Stimulated activated CD8-positive, alpha-beta memory T cell treated with anti-CD3 and anti-CD28 coated beads, Interleukin-4, amount 100 ng/mL, for 4 hours (primary cell): ENCODE data around the gene PPIB.

Source experiments
- DNase-seq, 2 donors: peaks; one replicate each; pipeline ENCODE4 v3.0.0-alpha.2; 2020; ENCODE audit warnings: low read depth in 2 of 2, low spot score in 1 of 2

PPIB gene

DNA sequence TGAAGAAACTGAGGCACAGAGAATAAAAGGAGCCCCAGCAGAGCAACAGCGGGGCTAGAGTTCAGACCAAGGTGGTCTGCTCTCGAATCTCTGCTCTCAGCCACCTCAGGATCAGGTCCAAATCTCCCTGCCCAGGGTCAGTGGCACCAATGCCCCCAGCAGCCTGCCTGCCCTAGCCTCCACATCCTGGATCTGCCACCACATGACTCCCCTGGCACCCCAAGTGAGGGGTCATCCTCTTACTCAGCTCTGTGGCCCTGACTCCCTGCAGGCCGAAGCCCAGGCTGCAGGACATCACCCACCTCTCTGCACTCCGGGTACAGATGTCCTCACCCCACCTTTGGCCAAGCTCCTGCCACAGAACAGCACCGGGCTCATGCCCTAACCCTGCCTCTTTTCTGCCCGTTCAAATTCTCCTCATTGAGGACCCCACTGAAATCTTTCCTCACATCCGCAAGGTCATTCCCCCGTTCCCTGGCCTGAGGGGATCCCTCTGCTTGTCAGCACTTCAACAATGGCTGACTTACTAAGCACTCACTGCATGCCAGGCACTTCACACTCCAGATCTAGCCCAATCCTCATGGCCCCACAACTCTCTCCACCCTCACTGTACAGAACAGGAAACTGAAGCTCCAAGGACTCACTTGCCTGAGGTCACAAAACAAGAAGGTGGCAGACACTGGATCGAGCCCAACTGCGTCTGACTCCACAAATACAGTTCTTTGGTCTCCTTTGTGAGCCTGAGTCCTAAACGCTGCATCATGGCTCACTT lies 4.3 kb downstream of the PPIB start:
- no peak for DNase-seq

DNA sequence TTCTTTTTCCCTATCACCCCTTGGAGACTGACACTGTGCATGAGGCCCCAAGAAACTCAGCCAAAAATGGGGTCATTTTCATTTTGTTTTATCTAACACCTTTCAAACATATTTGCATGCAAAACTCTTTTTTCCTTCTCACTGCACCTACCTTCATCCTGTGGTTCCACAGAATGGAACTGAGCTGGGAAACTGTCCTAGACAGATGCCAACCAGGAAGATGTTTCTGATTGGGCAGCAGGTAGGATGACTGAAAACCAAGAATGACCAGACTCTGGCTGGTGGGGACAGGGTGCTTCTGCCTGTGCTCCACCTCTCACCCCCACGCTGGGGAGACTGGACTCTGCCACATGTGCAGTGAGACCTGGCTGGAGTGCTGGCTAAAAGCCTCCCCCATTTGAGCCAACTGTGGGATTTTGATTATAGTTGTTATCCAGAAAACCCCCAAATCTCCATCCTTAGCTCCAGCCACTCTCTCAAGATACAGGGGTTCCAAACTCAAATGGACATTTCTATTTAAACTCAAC lies 5.2 kb downstream of the PPIB start:
- no peak for DNase-seq

DNA sequence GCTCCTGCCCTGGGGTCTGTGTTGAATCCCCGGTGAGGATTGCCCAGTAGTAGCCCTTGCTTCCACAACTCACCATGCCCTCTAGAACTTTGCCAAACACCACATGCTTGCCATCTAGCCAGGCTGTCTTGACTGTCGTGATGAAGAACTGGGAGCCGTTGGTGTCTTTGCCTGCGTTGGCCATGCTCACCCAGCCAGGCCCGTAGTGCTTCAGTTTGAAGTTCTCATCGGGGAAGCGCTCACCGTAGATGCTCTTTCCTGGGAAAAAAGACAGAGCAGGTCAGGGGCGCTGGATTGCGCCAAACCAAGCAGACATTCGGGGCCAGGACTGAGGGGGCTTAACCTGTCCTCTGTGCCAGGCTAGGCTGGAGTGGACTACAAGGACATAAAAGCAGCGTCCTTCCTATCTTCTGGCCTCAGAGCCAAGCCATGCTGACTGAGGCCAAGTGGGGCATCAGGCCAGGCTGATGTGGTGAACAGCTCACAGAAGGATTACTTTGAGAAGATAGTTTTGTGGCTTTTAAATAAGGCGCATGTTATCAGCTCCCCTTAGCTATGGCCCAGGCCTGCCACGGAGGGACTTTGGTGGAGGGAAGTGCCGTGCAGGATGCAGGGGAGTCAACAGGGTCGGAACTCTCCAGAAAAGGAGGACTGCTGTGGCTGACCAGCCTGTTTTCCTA lies 6.0 kb downstream of the PPIB start:
- no peak for DNase-seq

DNA sequence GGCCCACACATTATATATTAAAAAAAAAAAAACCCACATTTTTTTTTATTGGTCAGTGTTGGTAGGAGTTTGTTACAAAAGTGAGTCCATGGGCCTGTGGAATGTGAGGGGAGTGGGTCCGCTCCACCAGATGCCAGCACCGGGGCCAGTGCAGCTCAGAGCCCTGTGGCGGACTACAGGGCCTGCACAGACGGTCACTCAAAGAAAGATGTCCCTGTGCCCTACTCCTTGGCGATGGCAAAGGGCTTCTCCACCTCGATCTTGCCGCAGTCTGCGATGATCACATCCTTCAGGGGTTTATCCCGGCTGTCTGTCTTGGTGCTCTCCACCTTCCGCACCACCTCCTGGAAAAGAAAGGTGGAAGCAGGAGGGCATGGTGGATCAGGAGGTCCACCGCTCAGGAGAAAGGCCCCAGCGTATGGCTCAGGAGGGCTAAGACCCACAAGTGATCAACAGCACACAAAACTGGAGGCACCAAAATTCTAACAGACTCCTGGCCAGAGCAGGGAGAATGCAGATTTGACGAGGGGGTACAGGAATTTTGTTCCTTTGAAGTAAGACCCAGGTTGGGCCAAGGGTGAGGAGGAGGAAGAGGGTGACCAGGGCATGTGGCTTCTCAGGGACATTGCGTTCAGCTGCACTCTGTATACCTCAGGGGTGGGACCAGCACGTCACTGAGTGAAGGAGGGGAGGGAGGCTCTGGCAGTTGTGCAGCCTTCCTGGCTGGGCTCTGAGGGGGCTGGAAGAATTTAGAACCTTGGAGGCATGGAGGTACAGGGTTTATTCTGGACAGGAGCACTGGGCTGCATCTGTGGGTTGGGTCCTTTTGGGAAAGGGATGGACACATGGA lies 6.8 kb downstream of the PPIB start:
- no peak for DNase-seq

DNA sequence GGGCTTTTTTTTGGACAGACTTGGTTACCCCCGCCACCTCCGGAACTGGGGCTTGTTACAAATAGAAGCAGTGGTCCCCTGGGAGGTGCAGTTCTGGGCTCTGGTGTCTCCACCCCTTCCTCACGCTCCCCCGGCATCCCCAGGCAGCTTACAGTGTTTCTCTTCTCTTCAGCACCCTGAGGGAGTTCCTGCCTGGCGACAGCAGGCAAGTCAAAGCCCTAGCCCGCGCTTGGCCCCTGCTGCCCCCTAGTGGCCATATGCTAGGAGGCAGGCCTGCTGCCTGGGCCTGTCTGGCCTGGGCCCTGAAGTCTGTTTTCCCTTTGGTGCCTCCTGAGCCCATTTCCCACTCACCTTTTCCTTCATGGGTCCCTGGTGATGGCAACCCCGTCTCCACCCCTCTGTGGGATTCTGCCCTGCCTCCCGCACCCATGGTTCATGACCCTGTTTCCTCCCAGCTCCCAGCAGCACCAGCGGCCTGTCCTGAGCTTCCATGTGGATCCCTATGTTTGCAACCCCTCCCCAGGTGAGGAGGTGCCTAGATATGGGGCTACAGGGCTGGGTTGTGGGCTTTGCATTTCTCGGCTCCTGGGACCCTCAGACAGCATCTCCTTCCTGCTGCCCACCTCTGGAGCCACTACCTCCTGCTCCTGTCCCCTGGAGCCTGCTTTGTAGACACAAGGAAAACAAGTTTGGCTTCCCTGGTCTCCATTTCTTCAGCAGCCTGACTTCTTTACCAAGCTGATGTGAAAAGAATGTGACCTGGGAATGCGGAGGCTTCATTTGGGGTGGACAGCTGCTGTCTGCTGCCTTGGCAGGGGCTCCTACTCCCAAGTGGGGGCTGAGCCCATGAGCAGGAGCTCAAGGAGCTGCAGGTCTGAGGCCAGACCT lies 9.1 kb downstream of the PPIB start:
- peak; percentile 71 to 93 for DNase-seq

DNA sequence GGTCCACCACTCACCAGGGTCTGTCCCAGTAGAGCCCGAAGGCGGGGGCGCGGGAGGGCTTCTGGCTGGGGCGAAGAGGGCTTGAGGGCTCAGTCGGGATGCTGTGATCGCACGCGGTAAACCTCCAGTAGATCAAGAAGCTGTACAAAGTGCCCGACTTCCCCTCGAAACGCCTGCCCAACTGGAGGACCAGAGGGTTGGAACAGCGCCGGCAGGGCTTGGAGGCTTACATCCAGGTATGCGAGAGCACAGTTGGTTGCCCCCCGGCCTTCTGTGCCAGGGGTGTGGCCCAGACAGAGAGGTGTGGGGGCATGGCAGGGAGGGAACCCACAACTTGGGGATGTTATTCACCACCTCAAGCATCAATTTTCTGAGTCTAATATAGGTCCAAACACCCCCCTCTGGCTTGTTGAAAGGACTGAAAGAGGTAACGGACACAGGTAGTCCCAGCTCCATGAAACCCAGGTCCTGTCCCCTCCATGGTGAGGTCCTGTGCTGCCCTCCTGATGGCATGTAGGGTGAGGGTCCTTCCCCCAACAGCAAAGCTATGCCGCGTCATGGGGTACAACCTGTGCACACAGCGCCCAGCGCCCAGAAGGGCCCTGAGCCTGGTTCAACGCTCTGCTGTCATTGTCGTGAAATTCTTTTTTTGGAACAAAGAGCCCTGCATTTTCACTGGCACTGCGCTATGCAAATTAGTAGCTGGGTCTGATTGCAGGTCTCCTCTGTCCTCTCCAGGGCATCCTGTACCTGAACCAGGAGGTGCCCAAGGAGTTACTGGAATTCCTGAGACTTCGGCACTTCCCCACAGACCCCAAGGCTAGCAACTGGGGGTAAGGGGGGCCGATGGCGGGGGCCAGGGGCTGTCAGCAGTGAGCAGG lies 10.1 kb downstream of the PPIB start:
- DNase-seq = no peak

DNA sequence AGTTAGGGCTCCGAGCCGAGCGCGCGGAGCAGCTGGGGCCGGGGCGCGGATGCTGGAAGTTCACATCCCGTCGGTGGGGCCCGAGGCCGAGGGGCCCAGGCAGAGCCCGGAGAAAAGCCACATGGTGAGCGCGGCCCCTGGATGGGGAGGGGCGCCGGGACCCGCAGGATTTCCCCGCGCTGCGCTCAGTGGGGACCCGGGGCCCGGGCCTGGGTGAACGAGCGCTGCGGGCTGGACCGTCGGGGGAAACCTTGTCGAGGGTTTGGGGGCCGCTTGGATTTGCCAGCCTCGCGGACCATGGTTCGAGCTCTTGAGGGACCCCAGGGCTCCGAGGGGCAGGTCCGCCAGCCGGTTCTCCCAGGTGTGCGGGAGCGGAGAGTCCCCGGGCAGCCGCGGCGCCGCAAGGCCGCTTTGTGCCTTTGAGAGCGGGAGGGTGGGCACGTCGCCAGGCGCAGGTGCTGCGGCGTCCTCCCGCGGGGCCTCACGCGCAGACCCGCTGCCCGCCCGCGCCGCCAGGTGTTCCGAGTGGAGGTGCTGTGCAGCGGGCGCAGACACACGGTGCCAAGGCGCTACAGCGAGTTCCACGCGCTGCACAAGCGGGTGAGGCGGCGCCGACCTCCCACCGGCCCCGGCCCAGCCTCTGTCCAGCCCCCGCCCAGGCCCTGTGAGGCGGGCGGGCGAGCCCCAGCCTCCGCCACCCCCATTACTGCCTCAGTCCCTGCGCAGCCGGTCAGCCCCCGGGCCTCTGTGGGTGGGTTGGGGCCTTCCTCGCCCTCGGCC lies 10.9 kb downstream of the PPIB start, which contains the start of gene SNX22:
Gene SNX22, plus strand, starts transcription at position 5 of the 780 bp plus-strand sequence. Its CDS starts 45 bp downstream, at position 50.
- DNase-seq = no peak

DNA sequence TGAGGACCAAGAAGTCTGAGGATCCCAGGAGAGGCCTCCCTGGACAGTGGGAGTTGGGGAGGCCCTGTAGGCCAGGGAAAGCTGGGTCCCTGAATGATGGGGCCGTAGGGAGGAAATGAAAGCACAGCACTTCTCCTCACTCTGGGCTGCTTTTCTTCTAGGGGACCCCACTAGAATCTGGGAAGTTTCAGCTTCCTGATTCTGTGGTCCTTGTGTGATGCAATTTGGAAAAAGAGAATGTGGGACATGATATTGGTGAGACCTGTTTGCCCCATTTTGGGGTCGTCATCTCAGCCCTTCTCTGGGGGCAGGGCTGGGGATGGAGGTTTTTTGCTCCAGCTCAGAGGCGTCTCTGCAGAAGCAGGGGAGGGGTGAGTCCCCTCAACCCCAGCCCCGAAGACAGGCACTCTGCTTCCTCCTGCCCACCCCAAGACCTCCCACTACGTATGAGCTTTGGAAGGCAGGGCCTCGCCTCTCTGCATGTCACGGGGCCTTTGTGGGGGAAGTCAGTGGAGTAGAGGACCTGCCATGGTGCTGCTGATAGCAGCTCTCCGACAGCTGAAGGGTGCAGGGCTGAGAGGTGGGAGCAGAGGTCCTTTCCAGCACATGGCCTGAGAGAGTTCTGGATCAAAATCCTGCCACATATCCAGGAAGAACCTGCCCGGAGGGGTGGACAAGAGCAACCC lies 12.8 kb downstream of the PPIB start:
- DNase-seq = no peak

DNA sequence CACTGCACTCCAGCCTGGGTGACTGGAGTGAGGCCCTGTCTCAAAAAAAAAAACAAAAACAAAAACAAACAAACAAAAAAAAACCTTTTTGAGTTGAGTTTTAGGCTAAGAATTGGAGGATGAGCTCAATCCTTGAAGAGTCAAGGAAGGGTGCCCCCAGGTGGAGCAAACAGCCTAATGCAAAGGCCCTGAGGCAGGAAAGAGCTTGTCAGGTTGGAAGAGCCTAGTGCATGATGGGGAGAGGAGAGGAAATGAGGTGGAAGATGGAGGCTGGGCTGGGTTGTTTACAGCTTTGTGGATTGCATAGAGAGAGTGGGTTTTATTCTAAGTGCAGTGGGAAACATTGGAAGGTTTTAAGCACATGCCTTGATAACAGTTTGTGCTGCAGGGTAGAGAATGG lies 13.4 kb downstream of the PPIB start:
- no peak for DNase-seq

DNA sequence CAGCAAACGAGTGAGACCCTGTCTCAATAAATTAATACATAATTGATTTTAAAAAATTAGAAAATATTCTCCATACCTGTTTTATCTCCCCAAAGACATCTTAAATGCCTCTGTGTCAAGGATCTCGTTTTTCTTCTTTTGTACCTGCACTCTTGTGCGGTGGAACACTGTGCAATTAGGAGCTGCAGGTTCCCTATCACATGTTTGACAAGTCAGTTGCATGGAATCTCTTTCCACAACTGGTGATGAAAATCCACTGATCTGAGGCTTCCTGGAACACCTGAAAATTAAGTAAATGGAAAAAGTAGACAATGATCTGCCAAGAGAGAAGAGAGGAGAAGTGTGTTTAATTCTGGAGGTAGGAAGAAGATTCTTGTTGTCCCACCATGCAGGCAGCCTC lies 14.2 kb downstream of the PPIB start:
- DNase-seq = no peak

DNA sequence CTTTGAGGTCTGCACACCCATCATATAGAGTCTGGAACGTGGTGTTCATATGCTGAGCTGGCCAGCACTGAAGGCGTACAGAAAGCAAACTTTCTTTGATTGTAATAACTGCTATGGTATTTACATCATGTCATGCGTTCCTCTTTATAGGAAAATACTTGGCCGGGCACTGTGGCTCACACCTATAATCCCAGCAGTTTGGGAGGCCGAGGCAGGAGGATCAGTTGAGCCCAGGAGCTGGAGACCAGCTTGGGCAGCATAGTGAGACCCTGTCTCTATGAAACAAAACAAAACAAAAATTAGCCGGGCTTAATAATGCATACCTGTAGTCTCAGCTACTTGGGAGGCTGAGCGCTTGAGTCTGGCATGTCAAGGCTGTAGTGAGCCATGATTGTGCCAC lies 14.7 kb downstream of the PPIB start:
- DNase-seq = no peak

DNA sequence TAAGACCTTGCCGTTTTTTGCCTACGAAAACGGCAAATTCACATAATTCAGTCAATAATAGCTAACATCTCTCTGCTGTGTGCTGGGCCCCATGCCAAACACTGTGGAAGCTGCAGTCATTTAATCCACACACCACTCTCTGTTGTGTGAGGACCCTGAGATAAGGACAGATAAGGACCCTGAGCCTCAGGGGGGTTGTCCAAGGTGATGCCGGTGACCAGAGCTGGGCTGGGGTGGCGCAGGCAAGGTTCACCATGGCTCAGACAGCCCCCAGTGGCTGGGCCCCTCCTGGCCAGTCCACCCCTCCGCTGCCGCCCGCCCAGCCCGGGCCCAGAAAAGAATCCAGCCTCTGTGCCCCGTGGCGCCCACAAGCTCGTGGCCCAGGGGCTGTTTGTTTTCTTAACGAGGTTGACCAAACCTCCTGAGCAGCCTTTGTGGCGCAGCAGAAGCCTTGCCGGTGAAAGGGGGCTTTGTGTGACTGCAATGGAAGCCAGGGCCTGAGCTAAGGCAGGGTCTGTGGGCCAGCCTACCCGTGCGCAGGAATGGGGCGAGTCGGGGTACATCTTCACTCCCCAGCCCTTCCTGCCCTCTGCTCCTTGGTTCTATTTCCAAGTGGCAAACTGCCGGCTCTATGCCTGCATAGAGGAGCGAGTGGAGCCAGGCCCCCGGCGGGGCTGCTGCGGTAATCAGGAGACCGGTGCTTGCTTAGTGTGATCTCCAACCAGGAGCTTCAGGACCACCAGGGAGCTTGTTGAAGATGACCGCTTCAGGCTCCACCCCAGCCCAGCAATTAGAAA lies 15.7 kb downstream of the PPIB start:
- DNase-seq = no peak

DNA sequence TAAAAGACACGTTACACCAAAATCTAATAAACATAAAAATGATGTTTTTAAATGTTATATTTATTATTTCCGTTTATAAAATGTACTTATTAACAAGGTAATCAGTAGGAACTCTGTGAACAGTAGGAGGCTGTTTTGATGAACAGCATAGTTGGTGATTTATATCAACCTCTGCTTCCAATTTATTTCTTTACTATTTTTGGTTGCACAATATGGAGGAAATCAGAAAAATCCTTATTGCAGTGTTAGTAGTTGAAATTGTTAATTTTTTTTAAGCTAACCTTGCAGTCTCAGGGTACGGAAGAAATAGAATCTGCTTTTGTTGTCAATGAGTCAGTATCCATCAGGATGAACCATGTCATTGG lies 16.3 kb downstream of the PPIB start:
- DNase-seq = no peak

DNA sequence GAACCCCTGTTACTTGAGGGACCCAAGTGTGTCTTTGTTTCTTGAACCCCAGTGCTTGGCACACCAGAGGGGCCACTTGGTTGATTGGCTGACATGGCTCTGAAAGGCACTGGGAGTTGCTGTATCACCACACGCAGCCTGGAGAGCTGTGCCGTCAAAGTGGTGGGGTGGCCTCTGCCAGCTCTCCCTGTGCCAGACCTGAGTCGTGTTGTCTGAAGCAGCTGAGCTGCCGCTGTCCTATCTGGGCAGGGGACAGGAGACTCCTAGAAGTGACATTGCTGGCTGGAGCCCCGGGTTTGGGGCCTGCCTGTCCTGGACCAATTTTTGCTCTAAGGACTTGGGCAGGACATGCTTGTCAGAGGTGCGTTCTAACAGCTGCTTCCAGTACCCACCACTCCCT lies 16.8 kb downstream of the PPIB start:
- DNase-seq = no peak

DNA sequence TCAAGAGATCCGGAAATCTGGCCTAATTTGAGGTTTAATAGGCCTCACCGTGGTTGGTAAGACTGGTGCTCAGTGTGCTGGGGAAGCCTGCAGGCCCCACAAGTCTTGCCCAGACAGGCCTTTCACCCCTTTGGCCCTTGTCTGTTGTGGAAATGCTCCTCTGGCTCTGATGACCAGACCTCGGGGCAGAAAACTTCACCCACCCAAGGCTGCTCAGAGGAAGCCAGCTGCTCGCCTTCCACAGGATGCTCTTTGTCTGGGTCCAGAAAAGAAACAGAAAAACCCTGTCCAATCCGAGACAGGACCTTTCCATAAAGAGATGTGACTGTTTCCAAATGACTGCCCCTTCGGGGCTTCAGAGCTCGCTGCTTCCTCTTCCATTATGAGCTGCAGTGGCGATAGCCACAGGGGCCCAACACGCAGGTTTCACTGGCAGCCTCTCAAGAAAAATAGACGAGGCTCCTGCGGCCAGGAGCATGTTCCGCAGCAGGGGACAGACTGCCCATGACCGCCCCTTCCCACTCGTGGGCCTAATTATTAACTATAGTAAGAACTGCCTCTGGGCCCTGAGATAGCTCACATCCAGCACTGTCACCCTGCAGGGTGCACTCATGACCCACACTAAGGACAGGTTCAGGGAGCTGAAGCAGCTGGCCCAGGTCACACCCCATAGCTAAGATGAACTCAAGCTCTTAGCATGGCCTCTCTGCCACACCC lies 18.1 kb downstream of the PPIB start:
- no peak for DNase-seq

DNA sequence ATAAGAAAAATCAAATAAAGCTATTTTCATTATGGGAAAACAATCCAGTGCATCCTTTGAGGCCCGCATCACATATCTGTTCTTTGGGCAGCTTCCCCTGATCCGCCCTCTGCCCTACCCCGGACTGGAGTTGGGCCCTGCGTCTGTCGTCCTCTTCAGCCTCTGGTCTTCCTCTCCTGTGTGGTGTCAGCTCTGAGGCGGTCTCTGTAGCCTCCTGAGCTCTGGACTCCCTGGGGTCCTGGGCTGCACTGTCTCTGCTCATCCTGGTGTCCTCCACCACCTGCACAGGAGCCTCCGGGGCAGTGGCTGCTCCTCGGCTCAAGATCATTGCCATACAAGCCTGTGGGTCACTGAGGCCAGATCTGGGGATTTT lies 18.6 kb downstream of the PPIB start:
- no peak for DNase-seq

DNA sequence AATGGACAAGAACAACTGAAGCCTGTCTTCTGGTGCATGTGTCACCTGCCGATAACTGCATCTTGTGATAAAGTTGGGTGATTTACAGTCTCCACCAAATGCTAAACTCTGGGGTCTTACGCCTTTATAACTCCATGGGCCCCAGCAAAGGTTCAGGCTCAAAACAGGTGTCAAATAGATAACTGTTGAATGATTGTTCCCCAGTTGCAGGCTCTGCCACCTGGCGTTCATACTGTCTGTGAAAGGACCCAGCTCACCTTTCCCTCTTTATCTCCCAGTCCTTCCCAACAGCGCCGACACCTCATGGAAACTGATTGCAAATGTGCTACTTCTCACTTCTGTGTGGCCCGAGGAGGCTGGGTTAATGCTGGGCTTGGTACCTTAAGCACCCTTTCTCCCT lies 19.5 kb downstream of the PPIB start:
- DNase-seq = no peak
